MM.1S (cell line): ENCODE results near the gene MMS19.

ENCODE experiments used
- DNase-seq: peaks from one replicate; pipeline ENCODE4 v3.0.0-alpha.2; 2015
- H2AFZ ChIP-seq: fragments of 300-600 bp; sonication (generic); 2 replicates; pipeline ENCODE4 v1.6.0; 2016; ENCODE audit warnings: antibody characterized with exemption, low read length
- H3F3A ChIP-seq: fragments of 300-600 bp; sonication (generic); 2 replicates; pipeline ENCODE4 v1.6.1; 2016; ENCODE audit warnings: mild to moderate bottlenecking, antibody characterized with exemption, low read length, moderate library complexity, mixed read lengths; ENCODE audit not compliant: insufficient read depth
- H3K27ac ChIP-seq: fragments of 300-600 bp; sonication (generic); 2 replicates; pipeline ENCODE4 v1.5.1; 2016; ENCODE audit warnings: mild to moderate bottlenecking, low read length
- H3K27me3 ChIP-seq: fragments of 300-600 bp; sonication (generic); replicated peaks from 2 replicates; pipeline ENCODE4 v1.6.0; 2016; ENCODE audit warnings: low read length; ENCODE audit not compliant: insufficient read depth
- H3K36me3 ChIP-seq: fragments of 300-600 bp; sonication (generic); replicated peaks from 2 replicates; pipeline ENCODE4 v1.6.1; 2016; ENCODE audit warnings: mild to moderate bottlenecking, low read length, mixed read lengths; ENCODE audit not compliant: insufficient read depth
- H3K4me1 ChIP-seq: fragments of 300-600 bp; sonication (generic); 2 replicates; pipeline ENCODE4 v1.6.1; 2016; ENCODE audit warnings: low read length, mixed read lengths
- H3K4me2 ChIP-seq: fragments of 300-600 bp; sonication (generic); 2 replicates; pipeline ENCODE4 v1.6.0; 2016; ENCODE audit warnings: low read depth, low read length
- H3K4me3 ChIP-seq: fragments of 300-600 bp; sonication (generic); 2 replicates; pipeline ENCODE4 v1.5.1; 2016; ENCODE audit warnings: low read length, mixed read lengths
- H3K79me2 ChIP-seq: fragments of 300-600 bp; sonication (generic); 2 replicates; pipeline ENCODE4 v1.6.1; 2016; ENCODE audit warnings: mixed run types, low read length, mixed read lengths
- H3K9ac ChIP-seq: fragments of 300-600 bp; sonication (generic); 2 replicates; pipeline ENCODE4 v1.6.1; 2016; ENCODE audit warnings: low read length, mixed read lengths
- H3K9me2 ChIP-seq: fragments of 300-600 bp; sonication (generic); replicated peaks from 2 replicates; pipeline ENCODE4 v1.6.1; 2016; ENCODE audit warnings: mild to moderate bottlenecking, low read length, mixed read lengths; ENCODE audit not compliant: insufficient read depth
- H3K9me3 ChIP-seq: fragments of 300-600 bp; sonication (generic); replicated peaks from 2 replicates; pipeline ENCODE4 v1.6.1; 2016; ENCODE audit warnings: mild to moderate bottlenecking, low read length, mixed read lengths; ENCODE audit not compliant: insufficient read depth
- H4K20me1 ChIP-seq: fragments of 300-600 bp; sonication (generic); 2 replicates; pipeline ENCODE4 v1.6.1; 2016; ENCODE audit warnings: mild to moderate bottlenecking, low read length, moderate library complexity, mixed read lengths; ENCODE audit not compliant: insufficient read depth
- CTCF ChIP-seq: fragments of 300-600 bp; sonication (generic); IDR thresholded peaks from 2 replicates; pipeline ENCODE4 v1.5.1; 2016; ENCODE audit warnings: antibody characterized with exemption, low read length, mixed read lengths
- EZH2 ChIP-seq: fragments of 300-600 bp; sonication (generic); optimal IDR thresholded peaks from 2 replicates; pipeline ENCODE3; 2017; ENCODE audit warnings: low read depth, mild to moderate bottlenecking, antibody characterized with exemption, low read length, mixed read lengths
- EZH2phosphoT487 ChIP-seq: fragments of 300-600 bp; sonication (generic); IDR thresholded peaks from 2 replicates; pipeline ENCODE4 v1.6.1; 2018; ENCODE audit warnings: antibody characterized with exemption, low read length

The MMS19 gene

GRCh38 chr10:97454330-97455036, 43.7 kb downstream of the MMS19 start:
- H3K9me2 ChIP-seq, result no peaks in the 10 kb centered on the region
- H3K79me2 ChIP-seq, result peaks cover 32% of the 10 kb centered on the region
- no peaks in the 10 kb centered on the region for H3K27me3 ChIP-seq
- no peaks in the 10 kb centered on the region for H3F3A ChIP-seq
- H3K36me3 ChIP-seq, result peaks cover 13% of the 10 kb centered on the region; the same call in 1 of the 2 replicates
- no peak for DNase-seq
- no peak overlapping the region for H3K4me2 ChIP-seq
- H2AFZ ChIP-seq, result no peak overlapping the region
- no peaks in the 10 kb centered on the region for H3K9me3 ChIP-seq
- H3K4me1 ChIP-seq, result no peaks in the 10 kb centered on the region
- H3K9ac ChIP-seq, result no peak overlapping the region
- TF ChIP-seq EZH2, result no peak
- TF ChIP-seq EZH2phosphoT487, result no peak
- no peak for TF ChIP-seq CTCF
- H4K20me1 ChIP-seq, result no peaks in the 10 kb centered on the region
- H3K27ac ChIP-seq, result no peak overlapping the region
- no peak overlapping the region for H3K4me3 ChIP-seq

GRCh38 chr10:97452352-97452751, 45.9 kb downstream of the MMS19 start:
- Histone ChIP-seq H4K20me1 (no peaks in the 10 kb centered on the region), H3K9ac (no peak overlapping the region), H3K79me2 (peaks cover 53% of the 10 kb centered on the region), H3K36me3 (peaks cover 7% of the 10 kb centered on the region; the same call in 1 of the 2 replicates), H3K4me3 (no peak overlapping the region), H3K4me1 (no peaks in the 10 kb centered on the region), H2AFZ (no peak overlapping the region), H3K27ac (no peak overlapping the region), H3K4me2 (no peak overlapping the region), H3K9me2 (no peaks in the 10 kb centered on the region), H3F3A (no peaks in the 10 kb centered on the region), H3K27me3 (no peaks in the 10 kb centered on the region), H3K9me3 (no peaks in the 10 kb centered on the region)
- no peak for DNase-seq
- TF ChIP-seq EZH2, result no peak
- TF ChIP-seq CTCF, result no peak
- TF ChIP-seq EZH2phosphoT487, result no peak

GRCh38 chr10:97451605-97452004, 46.6 kb downstream of the MMS19 start:
- H3K36me3 ChIP-seq, result 0 out of 2 replicates have a peak, but pooled peaks cover under 1% of the 10 kb centered on the region

GRCh38 chr10:97450828-97451227, 47.4 kb downstream of the MMS19 start:
- 0 out of 2 replicates have a peak, but pooled peaks cover 6% of the 10 kb centered on the region for H3K4me1 ChIP-seq
- no peaks in the 10 kb centered on the region for H3K9me3 ChIP-seq
- no peak overlapping the region for H3K4me3 ChIP-seq
- no peak for DNase-seq
- no peaks in the 10 kb centered on the region for H3F3A ChIP-seq
- no peak overlapping the region for H3K9ac ChIP-seq
- no peaks in the 10 kb centered on the region for H3K36me3 ChIP-seq
- H3K9me2 ChIP-seq, result no peaks in the 10 kb centered on the region
- no peaks in the 10 kb centered on the region for H4K20me1 ChIP-seq
- peaks cover 67% of the 10 kb centered on the region for H3K79me2 ChIP-seq
- no peak overlapping the region for H2AFZ ChIP-seq
- no peak overlapping the region for H3K4me2 ChIP-seq
- H3K27ac ChIP-seq, result no peak overlapping the region
- no peak for TF ChIP-seq EZH2
- TF ChIP-seq CTCF, result no peak
- TF ChIP-seq EZH2phosphoT487, result no peak
- no peaks in the 10 kb centered on the region for H3K27me3 ChIP-seq

More at GRCh38 chr10:97451605-97452004, 46.6 kb downstream of the MMS19 start:
- H2AFZ ChIP-seq, result no peak overlapping the region
- no peak overlapping the region for H3K4me3 ChIP-seq
- H3K27ac ChIP-seq, result no peak overlapping the region
- TF ChIP-seq EZH2phosphoT487, result no peak
- H3K9me2 ChIP-seq, result no peaks in the 10 kb centered on the region
- no peaks in the 10 kb centered on the region for H3F3A ChIP-seq
- H4K20me1 ChIP-seq, result no peaks in the 10 kb centered on the region
- H3K79me2 ChIP-seq, result peaks cover 61% of the 10 kb centered on the region
- no peak overlapping the region for H3K9ac ChIP-seq
- H3K9me3 ChIP-seq, result no peaks in the 10 kb centered on the region
- H3K4me2 ChIP-seq, result no peak overlapping the region
- DNase-seq, result no peak
- H3K27me3 ChIP-seq, result no peaks in the 10 kb centered on the region
- H3K4me1 ChIP-seq, result 0 out of 2 replicates have a peak, but pooled peaks cover 6% of the 10 kb centered on the region
